Measurements from ENCODE around the gene UBAP2L.
"Not testable (repeated sequence)": the region's sequence is repeated elsewhere in the genome, so short reads cannot be mapped to it uniquely, and the experiment has no call there.

- TF ChIP-seq POLR2A, CTCF, EP300 (IDR thresholded peaks at IDR 0.05): not testable (repeated sequence)
These were observed 15.0 kb upstream of the UBAP2L start for GRCh38 chr1:154205778-154206177.
